Thyroid gland (tissue), 4 donors: ENCODE results near the gene PACS1.

Experiments
- POLR2A ChIP-seq, 2 donors: fragments of 450-650 bp; IDR thresholded peaks; one replicate each; pipeline ENCODE4 v1.6.1; 2017; ENCODE audit warnings: antibody characterized with exemption in 2 of 2, mild to moderate bottlenecking in 2 of 2, moderate library complexity in 1 of 2
- TF ChIP-seq, protein P1 (sequence below), 6 experiments: fragments of 200-600 bp in 3 of 6; fragments of 450-650 bp in 3 of 6; sonication (generic) in 3 of 6; IDR thresholded peaks; one replicate each; pipeline ENCODE4 v1.5.1; 2016 to 2019; ENCODE audit warnings: antibody characterized with exemption in 6 of 6, mild to moderate bottlenecking in 2 of 6, inconsistent platforms in 1 of 6, moderate library complexity in 1 of 6

DNA sequence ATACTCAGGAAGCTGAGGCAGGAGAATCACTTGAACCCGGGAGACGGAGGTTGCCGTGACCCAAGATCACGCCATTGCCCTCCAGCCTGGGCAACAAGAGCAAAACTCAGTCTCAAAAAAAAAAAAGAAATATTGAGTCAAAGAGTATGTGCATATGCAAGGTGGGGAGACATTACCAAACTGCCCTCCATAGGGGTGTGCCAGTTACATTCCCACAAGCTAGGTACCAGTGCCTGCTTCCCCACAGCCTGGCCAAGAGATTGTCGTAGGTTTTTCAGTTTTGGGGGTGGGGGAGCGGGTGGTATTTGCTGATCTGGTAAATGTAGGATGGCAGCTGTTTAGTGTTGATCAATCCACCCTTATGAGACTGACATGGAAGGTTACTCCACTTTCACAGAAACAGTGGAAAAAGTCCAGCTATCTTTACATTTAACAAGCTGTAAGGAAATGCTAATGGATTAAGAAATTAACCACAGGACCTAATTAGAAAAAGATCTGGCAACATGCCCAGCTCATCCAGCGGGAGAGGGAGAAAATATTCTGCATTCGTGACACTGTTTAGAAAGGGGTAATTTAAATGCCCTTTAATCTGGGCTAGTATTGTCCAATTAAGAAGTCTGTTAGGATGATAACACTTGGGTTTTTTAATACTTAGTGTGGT, 89.4 kb downstream of the PACS1 start:
- no peak for TF ChIP-seq POLR2A (IDR thresholded peaks at IDR 0.05)
- TF ChIP-seq, protein P1, sequence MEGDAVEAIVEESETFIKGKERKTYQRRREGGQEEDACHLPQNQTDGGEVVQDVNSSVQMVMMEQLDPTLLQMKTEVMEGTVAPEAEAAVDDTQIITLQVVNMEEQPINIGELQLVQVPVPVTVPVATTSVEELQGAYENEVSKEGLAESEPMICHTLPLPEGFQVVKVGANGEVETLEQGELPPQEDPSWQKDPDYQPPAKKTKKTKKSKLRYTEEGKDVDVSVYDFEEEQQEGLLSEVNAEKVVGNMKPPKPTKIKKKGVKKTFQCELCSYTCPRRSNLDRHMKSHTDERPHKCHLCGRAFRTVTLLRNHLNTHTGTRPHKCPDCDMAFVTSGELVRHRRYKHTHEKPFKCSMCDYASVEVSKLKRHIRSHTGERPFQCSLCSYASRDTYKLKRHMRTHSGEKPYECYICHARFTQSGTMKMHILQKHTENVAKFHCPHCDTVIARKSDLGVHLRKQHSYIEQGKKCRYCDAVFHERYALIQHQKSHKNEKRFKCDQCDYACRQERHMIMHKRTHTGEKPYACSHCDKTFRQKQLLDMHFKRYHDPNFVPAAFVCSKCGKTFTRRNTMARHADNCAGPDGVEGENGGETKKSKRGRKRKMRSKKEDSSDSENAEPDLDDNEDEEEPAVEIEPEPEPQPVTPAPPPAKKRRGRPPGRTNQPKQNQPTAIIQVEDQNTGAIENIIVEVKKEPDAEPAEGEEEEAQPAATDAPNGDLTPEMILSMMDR (IDR thresholded peaks at IDR 0.05), result no peak
